GM18520 (cell line): ENCODE results near the gene SPG7.

Source experiments
- ATAC-seq: cut with Tn5 transposase; IDR thresholded peaks from one replicate; pipeline ENCODE4 v1.9.1; 2021; ENCODE audit not compliant: unreplicated experiment

The SPG7 gene

DNA sequence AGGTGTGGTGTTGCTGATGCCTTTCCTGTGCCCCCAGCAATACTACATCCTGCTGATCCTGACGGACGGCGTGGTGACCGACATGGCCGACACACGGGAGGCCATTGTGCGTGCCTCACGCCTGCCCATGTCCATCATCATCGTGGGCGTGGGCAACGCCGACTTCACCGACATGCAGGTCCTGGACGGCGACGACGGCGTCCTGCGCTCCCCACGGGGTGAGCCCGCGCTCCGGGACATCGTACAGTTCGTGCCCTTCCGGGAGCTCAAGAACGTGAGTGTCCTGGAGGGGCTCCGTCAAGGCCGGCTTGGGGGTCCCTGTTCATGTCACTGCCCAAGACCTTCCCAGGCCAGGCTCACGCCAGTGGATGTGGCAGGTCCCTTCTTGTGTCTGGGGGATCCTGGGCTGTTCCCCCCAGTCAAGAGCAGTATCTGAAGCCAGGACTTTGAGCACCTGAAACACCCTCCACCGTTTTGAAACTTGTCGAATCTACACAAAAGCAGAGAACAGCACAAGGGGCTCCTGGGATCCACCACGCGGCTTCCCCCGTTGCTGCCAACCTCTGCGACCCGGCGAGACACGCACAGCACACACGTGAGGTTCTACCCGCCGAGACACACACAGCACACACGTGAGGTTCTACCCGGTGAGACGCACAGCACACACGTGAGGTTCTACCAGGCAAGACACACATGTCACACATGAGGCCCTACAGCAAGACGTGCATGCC lies 87.3 kb downstream of the SPG7 start:
- ATAC-seq: no peak

GRCh38 chr16:89596061-89596689 lies 88.0 kb downstream of the SPG7 start:
- ATAC-seq: no peak

DNA sequence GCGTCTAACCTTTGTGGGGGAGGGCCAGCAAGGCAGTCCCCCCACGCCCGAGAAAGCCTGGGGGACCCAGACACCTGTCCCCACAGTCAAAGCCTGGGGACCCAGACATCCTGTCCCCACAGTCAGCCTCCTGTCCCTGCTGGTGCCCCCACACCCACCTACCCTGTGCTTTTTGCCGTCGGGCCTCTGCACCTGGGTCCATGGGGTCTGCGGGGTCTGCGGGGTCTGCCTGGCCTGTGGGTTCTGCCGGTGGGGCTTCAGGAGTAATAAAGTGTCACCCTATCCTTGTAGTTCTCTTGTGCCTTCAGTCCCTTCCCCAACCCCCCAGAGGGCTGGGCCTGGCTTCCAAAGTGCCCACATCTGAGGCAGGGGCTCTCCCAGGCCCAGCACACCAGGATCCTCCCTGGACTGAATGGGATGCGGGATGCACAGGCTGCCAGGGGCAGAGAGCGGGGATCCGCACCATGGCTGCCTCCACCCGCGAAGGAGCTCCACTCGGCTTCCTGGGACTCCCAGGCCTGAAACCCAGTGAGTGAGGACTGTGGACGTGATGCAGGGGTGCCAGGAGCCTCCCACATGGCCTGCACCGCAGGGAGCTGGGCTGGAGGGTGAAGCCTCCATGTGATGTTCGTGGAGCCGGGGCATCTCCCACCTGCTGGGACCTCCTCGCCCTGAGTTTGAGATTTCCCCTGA lies 88.9 kb downstream of the SPG7 start:
- no peak for ATAC-seq

DNA sequence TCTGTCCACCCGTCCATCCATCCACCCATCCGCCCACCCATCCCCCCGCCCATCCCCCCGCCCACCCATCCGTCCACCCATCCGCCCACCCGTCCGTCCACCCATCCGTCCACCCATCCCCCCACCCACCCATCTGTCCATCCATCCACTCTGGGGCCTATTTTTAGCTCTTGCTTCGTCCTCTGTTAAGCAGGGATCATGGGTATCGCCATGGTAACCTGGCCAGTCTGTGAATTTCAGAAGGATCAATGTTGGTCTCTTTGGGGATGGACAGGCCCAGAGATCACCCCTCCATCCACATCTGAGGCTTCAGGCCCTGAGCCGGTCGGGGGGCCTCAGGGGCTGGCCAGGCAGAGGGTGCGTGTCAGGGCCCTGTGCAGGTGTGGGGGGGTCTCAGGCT lies 90.0 kb downstream of the SPG7 start:
- ATAC-seq: no peak

DNA sequence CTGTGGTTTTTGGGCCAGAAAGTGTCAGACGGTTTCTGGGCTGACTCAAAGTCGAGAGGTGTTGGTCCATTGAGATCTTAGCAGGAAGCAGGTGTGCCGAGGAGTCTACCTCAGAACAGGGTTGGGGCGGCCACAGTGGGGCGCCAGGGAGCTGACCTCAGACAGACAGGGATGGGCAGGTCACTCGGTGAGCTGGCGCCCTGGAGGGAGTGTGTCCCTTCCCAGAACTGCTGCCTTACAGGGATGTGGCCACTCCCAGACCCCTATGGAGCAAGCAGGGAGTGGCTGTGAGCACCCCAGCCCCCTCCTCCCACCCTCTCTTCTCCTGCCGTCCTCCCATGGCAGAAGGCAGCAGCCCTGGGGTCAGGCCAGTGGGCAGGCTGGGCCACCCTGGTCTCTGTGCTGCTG lies 91.3 kb downstream of the SPG7 start:
- no peak for ATAC-seq

GRCh38 chr16:89599902-89600301 lies 91.7 kb downstream of the SPG7 start:
- no peak for ATAC-seq

GRCh38 chr16:89600427-89600826 lies 92.2 kb downstream of the SPG7 start:
- no peak for ATAC-seq

- no peak for ATAC-seq
These were observed 92.8 kb downstream of the SPG7 start for GRCh38 chr16:89600956-89601355.

DNA sequence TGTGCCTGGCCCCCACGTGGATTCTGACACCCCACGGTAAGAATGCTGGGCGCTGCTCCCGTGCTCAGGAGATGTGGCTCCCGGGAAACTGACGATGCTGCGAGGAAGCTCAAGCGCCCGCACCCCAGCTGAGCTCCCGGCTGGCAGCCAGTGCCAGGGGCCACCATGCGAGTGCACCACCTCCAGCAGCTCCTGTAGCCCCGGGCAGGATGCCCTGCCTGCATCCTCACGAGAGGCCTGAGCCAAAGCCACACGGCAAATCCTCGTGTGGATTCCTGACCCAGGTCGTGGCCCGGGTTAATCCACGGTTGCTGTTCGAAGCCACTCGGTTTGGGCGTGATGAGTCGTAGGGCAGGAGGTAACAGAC lies 93.7 kb downstream of the SPG7 start:
- ATAC-seq: no peak

DNA sequence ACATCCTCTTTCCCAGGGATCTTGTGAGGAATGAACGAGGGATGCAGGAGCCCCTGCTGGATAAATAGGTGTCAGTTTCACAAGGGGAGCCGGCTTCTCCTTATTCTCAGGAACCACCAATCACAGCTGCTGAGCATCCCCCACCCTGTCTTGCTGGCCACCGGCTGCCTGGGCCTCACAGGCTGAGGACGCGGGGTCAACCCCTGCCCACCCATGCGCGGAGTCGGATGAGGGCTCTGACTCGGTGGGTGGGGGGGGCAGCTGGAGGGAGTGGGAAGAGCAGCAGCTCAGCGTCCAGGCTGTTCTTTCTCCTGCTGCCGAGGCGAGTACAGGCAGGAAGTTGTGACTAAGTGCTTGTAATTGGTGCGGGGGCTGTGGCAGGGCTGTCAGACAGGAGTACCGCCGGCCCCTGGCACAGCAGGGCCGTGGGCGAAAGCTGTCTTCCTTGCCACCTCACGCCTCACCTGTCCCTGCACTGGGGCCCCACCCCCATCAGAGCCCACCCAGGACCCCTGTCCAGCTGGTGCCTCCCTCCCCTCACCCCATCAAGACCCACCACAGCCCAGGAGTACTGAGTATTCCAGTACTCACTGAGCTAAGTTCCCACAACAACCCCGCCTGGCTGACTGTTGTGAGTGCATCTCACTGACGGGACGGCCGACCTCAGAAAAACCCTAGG lies 94.2 kb downstream of the SPG7 start:
- no peak for ATAC-seq

DNA sequence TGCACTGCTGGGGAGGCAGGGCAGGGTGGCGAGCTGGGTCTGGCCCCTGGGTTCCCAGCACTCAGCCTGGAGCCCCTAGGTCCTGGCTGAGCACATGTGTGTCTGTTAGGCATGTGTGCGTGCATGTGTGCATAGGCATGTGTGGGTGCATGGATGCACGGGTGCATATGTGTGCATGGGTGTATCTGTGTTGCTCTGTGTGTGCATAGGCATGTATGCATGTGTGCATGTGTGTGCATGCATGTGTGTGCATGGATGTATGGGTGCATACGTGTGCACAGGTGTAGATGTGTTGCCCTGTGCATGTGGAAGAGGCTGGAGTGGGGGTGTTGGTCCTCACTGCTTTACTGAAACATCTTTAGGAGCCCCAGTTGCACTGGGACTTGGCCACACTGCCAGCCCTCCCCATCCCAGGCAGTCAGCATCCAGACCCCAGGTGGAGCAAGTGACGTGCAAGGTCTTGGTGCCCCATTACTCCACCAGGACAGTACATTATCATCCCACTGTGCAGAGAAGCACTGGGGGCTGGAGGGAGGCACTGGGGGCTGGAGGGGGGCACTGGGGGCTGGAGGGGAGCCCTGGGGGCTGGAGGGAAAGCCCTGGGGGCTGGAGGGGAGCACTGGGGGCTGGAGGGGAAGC lies 94.9 kb downstream of the SPG7 start:
- ATAC-seq: no peak

DNA sequence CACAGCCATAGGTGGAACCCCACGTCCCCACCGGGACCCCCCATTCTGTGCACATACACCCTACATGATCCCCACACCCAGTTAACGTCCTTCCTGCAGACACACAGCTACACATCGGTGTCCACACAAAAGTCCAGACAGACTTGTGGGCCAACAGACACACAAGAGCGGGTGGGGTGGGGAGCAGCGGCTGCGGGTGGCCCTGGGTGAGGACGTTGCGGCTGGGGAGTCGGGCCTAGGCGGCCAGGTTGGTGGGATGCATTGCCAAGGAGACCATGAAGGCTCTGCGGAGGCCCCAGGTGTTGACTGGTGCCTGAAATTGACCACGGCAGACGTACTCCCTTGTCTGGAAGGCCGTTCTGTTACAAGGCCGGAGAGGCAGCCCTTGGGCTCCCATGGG lies 96.6 kb downstream of the SPG7 start:
- no peak for ATAC-seq

DNA sequence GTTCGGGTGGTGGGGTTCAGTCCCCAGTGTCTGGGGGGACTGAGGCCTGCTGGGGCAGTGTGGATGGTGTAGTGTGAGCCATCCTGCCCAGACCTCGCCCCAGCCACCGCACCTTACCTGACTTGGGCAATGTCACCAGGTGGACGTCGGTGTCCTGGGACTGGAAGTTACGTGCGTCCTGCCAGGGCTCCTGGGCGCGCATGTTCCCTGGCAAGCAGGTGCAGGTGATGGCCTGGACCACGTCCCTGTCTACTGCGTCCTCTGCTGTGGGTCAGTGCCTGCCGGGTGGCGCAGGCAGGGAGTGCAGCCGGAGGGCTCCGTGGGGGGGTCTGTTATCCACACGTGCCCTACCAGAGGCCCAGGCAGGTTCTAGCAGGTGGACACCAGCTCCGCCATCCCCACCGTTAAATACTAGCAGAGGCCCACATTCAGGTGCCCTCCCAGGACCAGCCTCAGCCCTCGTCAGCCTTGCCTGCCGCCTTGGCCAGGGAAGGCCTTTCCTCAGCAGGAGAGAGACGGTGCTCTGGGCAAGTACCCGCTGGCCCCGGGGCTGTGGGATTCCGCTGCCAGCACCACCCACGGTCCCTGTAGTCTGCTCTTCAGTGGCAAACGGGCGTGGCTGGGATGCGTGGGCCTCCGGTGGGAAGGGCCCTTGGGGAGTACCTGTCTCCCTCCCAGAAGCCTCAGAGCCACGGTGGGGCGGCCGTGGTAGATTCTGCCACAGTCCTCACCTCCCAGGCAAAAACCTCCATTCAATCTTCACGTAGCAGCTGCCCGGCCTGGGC lies 97.2 kb downstream of the SPG7 start:
- ATAC-seq: no peak

- ATAC-seq: no peak
These were observed 97.8 kb downstream of the SPG7 start for GRCh38 chr16:89606006-89606405.
